Stimulated activated CD4-positive, alpha-beta T cell treated with anti-CD3 and anti-CD28 coated beads, Interleukin-2, amount 100 ng/mL, for 24 hours (primary cell): ENCODE measurements around the gene TNFAIP3.
"Not testable (repeated sequence)": the region's sequence is repeated elsewhere in the genome, so short reads cannot be mapped to it uniquely, and the experiment has no call there.

Source experiments
- DNase-seq, 2 donors: peaks; one replicate each; pipeline ENCODE4 v3.0.0-alpha.2; 2020

The TNFAIP3 gene

DNA sequence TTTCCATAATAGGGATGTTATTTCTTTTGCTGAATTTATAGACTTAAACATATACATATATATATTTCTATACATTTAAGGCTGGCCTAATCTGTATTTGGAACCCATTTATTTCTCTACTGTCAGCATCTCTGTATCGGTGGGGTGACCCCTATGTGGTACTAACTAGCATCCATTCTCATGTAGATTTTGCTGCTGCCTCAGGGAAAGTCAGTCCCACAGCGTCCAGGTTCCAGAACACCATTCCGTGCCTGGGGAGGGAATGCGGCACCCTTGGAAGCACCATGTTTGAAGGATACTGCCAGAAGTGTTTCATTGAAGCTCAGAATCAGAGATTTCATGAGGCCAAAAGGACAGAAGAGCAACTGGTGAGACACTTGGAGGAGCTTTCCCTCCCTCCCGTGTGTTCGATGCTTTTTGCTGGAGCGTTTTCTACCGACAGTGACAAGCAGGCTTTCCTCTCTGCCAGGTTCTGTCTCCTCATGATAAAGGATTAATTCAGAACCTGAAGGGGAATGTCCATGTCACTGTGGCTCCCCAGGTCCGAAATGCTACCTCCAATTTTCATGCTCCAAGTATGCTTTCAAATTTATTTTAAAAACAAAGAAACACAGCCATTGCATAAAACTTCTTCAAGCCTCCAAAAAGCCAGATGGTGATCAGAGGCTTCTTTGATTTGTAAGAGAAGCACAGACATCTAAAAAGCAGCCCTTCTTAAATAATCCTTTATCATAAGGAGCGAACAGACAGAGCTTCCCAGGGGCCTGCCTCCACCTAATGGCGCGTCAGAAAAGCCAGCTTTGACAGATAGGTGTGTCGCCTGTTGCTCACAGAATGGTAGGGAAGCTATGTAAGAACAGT is 13.1 kb downstream of the TNFAIP3 start:
- no peak for DNase-seq

DNA sequence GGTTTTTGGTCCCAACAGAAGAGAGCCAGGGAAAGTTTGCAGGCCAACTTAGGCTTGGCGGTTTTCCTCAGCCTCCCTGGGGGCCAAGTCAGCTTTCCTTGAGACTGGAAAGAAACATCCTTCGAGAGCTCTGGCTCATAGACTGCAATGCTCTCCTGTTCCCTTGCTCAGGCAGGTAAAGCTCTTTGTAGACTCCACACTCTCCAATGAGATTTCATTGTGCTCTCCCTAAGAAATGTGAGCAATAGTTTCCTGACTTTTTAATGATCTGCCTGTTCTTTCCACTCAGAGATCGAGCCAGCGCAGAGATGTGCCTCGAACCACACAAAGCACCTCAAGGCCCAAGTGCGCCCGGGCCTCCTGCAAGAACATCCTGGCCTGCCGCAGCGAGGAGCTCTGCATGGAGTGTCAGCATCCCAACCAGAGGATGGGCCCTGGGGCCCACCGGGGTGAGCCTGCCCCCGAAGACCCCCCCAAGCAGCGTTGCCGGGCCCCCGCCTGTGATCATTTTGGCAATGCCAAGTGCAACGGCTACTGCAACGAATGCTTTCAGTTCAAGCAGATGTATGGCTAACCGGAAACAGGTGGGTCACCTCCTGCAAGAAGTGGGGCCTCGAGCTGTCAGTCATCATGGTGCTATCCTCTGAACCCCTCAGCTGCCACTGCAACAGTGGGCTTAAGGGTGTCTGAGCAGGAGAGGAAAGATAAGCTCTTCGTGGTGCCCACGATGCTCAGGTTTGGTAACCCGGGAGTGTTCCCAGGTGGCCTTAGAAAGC is 13.9 kb downstream of the TNFAIP3 start:
- no peak for DNase-seq

DNA sequence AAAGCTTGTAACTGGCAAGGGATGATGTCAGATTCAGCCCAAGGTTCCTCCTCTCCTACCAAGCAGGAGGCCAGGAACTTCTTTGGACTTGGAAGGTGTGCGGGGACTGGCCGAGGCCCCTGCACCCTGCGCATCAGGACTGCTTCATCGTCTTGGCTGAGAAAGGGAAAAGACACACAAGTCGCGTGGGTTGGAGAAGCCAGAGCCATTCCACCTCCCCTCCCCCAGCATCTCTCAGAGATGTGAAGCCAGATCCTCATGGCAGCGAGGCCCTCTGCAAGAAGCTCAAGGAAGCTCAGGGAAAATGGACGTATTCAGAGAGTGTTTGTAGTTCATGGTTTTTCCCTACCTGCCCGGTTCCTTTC is 14.4 kb downstream of the TNFAIP3 start:
- DNase-seq: no peak

DNA sequence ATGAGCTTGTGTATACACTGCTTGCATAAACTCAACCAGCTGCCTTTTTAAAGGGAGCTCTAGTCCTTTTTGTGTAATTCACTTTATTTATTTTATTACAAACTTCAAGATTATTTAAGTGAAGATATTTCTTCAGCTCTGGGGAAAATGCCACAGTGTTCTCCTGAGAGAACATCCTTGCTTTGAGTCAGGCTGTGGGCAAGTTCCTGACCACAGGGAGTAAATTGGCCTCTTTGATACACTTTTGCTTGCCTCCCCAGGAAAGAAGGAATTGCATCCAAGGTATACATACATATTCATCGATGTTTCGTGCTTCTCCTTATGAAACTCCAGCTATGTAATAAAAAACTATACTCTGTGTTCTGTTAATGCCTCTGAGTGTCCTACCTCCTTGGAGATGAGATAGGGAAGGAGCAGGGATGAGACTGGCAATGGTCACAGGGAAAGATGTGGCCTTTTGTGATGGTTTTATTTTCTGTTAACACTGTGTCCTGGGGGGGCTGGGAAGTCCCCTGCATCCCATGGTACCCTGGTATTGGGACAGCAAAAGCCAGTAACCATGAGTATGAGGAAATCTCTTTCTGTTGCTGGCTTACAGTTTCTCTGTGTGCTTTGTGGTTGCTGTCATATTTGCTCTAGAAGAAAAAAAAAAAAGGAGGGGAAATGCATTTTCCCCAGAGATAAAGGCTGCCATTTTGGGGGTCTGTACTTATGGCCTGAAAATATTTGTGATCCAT is 15.3 kb downstream of the TNFAIP3 start:
- DNase-seq: no peak

GRCh38 chr6:137883400-137884148 is 16.5 kb downstream of the TNFAIP3 start:
- no peak for DNase-seq

GRCh38 chr6:137884149-137884909 is 17.3 kb downstream of the TNFAIP3 start:
- DNase-seq: no peak

DNA sequence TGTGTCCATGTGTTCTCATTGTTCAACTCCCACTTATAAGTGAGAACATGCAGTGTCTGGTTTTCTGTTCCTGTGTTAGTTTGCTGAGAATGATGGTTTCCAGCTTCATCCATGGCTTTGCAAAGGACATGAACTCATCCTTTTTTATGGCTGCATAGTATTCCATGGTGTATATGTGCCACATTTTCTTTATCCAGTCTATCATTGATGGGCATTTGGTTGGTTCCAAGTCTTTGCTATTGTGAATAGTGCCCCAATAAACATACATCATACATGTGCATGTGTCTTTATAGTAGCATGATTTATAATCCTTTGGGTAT is 17.8 kb downstream of the TNFAIP3 start:
- not testable (repeated sequence) for DNase-seq

DNA sequence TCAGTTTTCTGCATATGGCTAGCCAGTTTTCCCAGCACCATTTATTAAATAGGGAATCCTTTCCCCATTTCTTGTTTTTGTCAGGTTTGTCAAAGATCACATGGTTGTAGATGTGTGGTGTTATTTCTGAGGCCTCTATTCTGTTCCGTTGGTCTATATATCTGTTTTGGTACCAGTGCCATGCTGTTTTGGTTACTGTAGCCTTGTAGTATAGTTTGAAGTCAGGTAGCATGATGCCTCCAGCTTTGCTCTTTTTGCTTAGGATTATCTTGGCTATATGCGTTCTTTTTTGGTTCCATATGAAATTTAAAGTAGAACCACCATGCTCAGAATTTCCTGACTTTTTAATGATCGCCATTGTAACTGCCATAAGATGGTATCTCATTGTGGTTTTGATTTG is 19.2 kb downstream of the TNFAIP3 start:
- DNase-seq: not testable (repeated sequence)

DNA sequence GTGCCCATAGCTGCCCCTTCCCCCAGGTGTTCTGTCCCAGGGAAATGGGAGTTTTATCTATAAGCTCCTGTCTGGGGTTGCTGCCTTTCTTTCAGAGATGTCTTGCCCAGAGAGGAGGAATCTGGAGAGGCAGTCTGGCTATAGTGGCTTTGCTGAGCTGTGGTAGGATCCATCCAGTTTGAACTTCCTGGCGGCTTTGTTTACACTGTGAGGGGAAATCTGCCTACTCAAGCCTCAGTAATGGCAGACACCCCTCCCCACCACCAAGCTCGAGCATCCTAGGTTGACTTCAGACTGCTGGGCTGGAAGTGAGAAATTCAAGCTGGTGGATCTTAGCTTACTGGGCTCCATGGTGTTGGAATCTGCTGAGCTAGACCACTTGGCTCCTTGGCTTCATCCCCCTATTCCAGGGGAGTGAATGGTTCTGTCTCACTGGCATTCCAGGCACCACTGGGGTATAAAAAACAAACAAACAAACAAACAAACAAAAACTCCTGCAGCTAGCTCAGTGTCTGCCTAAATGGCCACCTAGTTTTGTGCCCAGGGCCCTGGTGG is 24.0 kb downstream of the TNFAIP3 start:
- DNase-seq: no peak

DNA sequence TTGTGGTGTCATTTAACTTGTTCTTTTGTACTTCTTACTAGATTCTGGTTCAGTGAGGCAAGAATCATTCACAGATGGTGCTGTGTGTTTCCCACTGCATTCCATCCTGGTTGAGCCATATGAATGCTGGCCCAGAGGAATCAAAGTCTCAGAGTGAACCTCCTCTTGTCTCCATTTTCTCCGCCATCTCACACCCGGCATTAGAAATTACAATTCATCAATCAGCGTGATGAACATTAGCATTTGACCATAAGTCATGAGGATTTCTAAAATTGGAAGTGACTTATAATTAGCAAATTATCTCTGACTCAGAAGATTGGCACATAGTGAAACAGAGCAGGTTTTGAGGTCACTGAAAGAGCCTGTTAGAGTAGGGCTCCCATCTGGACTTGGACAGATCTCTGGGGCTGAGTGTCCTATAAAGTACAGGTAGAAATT is 25.2 kb downstream of the TNFAIP3 start:
- DNase-seq: no peak

DNA sequence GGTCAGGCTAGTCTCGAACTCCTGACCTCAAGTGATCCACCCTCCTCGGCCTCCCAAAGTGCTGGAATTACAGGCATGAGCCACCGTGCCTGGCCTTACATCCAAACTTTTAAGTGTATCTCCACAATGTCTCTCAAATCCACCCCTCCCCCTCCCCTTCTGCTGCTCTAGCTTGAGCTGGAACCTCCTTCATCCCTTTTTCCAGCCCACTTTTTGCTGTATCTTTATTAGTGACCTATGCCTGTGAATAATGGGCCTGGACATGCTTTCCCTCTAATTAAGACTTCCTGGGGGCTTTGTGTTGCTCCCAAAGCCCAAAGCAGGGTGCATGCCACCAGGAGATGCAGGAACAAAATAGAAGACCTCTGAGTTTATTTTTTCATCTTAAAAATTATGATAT is 26.1 kb downstream of the TNFAIP3 start:
- DNase-seq: no peak

DNA sequence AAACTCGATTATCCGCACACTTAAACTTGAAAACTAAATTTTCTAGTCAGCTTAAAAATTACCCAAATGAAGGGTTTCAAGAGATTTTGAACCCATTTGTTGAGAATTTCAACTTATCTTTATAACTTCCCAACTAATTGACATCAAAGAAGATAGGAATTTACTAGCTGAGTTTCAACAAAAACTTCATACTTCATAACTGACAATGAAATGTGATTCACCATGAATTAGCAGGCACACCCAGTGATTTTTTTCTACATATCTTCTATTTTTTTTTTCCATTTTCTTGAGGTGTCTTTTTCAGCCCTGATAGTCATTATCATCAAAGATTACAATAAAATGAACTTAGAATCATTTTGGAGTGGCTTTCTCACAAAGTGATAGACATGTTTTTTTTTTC is 26.7 kb downstream of the TNFAIP3 start:
- DNase-seq: no peak

- DNase-seq: not testable (repeated sequence)
These were observed 27.3 kb downstream of the TNFAIP3 start for GRCh38 chr6:137894378-137894777.

- DNase-seq: no peak
These were observed 27.8 kb downstream of the TNFAIP3 start for GRCh38 chr6:137894779-137895385.

GRCh38 chr6:137896647-137897046 is 29.6 kb downstream of the TNFAIP3 start:
- DNase-seq: no peak

DNA sequence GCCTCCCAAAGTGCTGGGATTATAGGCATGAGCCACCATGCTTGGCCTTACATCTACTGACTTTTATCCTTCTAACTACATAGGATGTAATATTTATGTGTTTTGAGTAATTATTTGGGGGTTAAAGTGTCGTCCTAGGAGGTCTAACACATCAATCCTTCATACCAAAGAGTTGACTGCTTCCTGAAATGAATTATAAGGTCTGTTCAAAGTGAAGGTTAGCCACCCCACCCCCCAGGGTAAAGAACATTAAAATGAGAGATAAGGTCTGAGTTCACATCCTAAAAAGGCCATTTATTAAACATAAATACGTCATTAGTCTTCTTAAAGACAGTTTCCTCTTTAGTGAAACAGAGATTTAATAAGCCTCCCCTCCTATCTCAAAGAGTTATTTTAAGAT is 33.8 kb downstream of the TNFAIP3 start:
- no peak for DNase-seq

GRCh38 chr6:137901454-137901853 is 34.4 kb downstream of the TNFAIP3 start:
- no peak for DNase-seq

DNA sequence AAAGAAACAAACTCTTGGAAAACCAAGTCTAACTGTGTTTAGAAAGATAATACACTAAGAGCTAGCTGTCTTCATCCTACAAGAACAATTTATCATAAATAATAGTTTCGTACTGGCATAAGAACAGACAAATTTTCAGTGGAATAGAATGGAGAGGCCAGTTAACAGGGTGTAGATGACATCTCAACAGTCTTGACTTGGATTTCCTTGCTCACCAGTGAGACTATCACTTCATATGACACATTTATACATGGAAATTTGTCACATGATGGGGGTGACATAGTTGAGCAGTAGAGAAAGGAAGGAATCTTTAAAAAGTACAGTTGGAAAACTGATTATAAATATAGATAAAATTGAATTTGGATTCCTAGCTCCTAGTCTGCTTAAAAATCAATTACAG is 35.6 kb downstream of the TNFAIP3 start:
- DNase-seq: no peak

DNA sequence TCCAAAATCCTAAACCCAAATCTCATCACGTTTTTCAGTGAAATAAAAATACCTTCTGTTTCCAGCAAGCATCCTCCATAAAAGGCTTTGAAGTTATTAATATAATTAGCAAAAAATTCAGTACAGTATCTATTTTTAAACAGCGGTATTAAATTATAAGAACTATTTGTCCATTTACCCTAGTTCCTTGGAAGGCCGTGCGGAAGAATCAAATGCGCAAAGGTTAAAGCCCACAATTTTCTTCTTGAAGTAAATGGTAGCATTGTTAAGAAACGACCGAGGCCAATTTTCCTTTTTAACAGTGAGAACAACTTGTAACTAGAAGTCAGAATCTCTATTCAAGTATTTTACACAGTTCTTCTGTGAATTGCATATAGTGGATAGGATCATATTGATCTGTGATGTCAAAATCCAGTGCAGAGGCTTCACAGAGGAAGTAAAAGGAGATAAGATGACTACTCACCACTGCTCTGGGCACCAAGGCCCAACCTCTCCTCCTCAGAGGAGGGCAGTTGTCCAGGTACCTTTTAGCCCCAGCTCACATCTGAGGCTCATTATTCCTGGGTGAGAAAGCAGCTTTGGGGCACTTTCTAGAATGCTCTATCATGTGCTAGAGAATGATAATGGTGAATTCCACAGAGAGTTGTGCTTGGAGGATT is 36.3 kb downstream of the TNFAIP3 start:
- no peak for DNase-seq

DNA sequence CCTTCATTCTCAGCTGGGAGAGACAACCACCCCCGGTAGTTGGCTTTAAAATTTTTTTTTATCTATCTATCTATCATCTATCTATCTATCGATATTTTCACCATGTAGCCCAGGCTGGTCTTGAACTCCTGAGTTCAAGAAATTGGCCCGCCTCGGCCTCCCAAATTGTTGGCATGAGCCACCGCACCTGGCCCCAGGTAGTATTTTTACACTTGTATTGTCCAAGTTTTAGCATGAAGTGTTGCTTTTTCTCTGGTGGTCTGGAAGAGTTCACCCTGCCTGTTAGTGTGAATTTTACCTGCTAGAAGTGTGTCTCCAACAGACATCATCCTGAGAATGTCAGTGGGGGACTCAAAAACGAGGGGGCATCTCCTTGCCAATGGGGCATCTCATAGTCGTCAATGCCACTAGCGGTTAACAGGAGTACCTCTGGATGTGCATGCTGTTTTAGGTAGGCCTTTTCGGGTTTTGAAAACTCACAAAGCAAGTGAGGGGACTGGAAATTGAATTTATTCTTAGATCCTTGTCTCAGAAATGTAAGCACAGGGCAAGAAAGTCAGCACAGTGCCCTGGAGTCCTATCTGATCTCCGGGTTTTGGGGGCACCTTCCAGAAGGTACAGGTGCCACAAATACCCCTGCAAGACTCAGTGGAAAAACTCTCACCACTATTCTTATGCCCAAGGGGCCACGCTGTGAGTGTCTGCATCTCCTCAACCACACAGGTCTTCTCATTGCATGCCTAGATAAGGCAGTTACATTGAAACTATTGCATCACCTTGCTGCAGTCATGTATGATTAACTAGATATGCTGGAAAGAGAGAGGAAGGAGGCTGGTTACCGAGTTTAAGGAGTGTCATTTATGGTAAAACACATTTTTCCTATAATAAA is 37.1 kb downstream of the TNFAIP3 start:
- peak; percentile 55 to 62 for DNase-seq
